Activated naive CD4-positive, alpha-beta T cell treated with Interleukin-2 at 50 U/mL for 16 hours (primary cell): ENCODE data around the gene DPEP1.
"Not testable (repeated sequence)": the region's sequence is repeated elsewhere in the genome, so short reads cannot be mapped to it uniquely, and the experiment has no call there.

Source experiments
- DNase-seq: peaks from one replicate; pipeline ENCODE4 v3.0.0-alpha.2; 2020

Gene DPEP1

GRCh38 chr16:89655062-89655643 is 41.7 kb downstream of the DPEP1 start:
- DNase-seq: no peak

- DNase-seq: no peak
Observed at GRCh38 chr16:89656435-89657121, 43.1 kb downstream of the DPEP1 start.

- peak; percentile 93 for DNase-seq
Observed at GRCh38 chr16:89657442-89658220, 44.2 kb downstream of the DPEP1 start, which contains the start of the genes CHMP1A and SPATA33. Gene CHMP1A, minus strand, starts transcription at chr16:89657708. Its CDS starts 120 bp downstream, at chr16:89657588. Gene SPATA33, plus strand, starts transcription at chr16:89657836. Its CDS starts 76 bp downstream, at chr16:89657912.

GRCh38 chr16:89658221-89658879 is 44.9 kb downstream of the DPEP1 start:
- peak; percentile 10 for DNase-seq

GRCh38 chr16:89660146-89660545 is 46.7 kb downstream of the DPEP1 start:
- DNase-seq: no peak

- no peak for DNase-seq
Observed at GRCh38 chr16:89661215-89661614, 47.8 kb downstream of the DPEP1 start.

GRCh38 chr16:89664238-89664637 is 50.8 kb downstream of the DPEP1 start:
- not testable (repeated sequence) for DNase-seq

- not testable (repeated sequence) for DNase-seq
Observed at GRCh38 chr16:89667000-89667399, 53.6 kb downstream of the DPEP1 start.

- no peak for DNase-seq
Observed at GRCh38 chr16:89667633-89668032, 54.2 kb downstream of the DPEP1 start.

- no peak for DNase-seq
Observed at GRCh38 chr16:89668790-89669158, 55.3 kb downstream of the DPEP1 start.

GRCh38 chr16:89669755-89670154 is 56.3 kb downstream of the DPEP1 start:
- DNase-seq: no peak

GRCh38 chr16:89670496-89671431 is 57.3 kb downstream of the DPEP1 start:
- DNase-seq: no peak

- not testable (repeated sequence) for DNase-seq
Observed at GRCh38 chr16:89671565-89671964, 58.1 kb downstream of the DPEP1 start.

- DNase-seq: no peak
Observed at GRCh38 chr16:89672177-89672941, 58.9 kb downstream of the DPEP1 start.

GRCh38 chr16:89678258-89678657 is 64.8 kb downstream of the DPEP1 start:
- DNase-seq: no peak

GRCh38 chr16:89685916-89686315 is 72.5 kb downstream of the DPEP1 start:
- DNase-seq: no peak

- peak; percentile 92 for DNase-seq
Observed at GRCh38 chr16:89686520-89687091, 73.2 kb downstream of the DPEP1 start, which contains the start of gene CDK10. Gene CDK10, plus strand, starts transcription at chr16:89686689. Its CDS starts 22 bp downstream, at chr16:89686711.

GRCh38 chr16:89687092-89687940 is 73.9 kb downstream of the DPEP1 start:
- no peak for DNase-seq
